B cell (primary cell): ENCODE results near the gene GUCY1B1. TPM values are rescaled to one million over a fixed set of nuclear protein-coding genes. Genes with fewer than 3 reads are reported as not detected.

Source experiments
- ATAC-seq: fragments of 200-7000 bp; cut with Tn5 transposase; one replicate; pipeline ENCODE4 v1.10.0; 2021; ENCODE audit warnings: low read depth, mild to moderate bottlenecking, moderate number of reproducible peaks, moderate library complexity
- CTCF ChIA-PET: fragments of 350-600 bp; sonication (Branson Sonifier 250); formaldehyde crosslinking; loops from one replicate; lab custom pipeline; 2021; ENCODE audit warnings: antibody characterized with exemption, inconsistent platforms; lab: Charles Lee
- POLR2A ChIA-PET: fragments of 350-600 bp; sonication (Branson Sonifier 250); formaldehyde crosslinking; loops from one replicate; lab custom pipeline; 2021; ENCODE audit warnings: antibody characterized with exemption; lab: Charles Lee
- DNase-seq: peaks from one replicate; pipeline ENCODE4 v3.0.0; 2013
- H2AFZ ChIP-seq: 2 replicates; pipeline ENCODE4 v1.6.1; 2012; ENCODE audit warnings: mild to moderate bottlenecking, low read depth, low read length; ENCODE audit not compliant: insufficient read depth, poor library complexity, severe bottlenecking
- H3K27ac ChIP-seq, 2 donors: 1 replicate in 1 of 2; 2 replicates in 1 of 2; pipeline ENCODE4 v1.5.1; 2012 to 2013; ENCODE audit warnings: low read length in 2 of 2, mild to moderate bottlenecking in 2 of 2, moderate library complexity in 1 of 2
- H3K27me3 ChIP-seq, 4 experiments: fragments of 200-600 bp in 1 of 4; sonication (generic) in 1 of 4; replicated peaks in 1 of 4; 1 replicate in 2 of 4; 2 replicates in 2 of 4; pipeline versions ENCODE4 v1.6.1 to v1.7.0; 2013 to 2016; ENCODE audit warnings: low read length in 3 of 4, mild to moderate bottlenecking in 2 of 4, mixed read lengths in 1 of 4, moderate library complexity in 1 of 4; ENCODE audit not compliant: insufficient read depth in 4 of 4, control insufficient read depth in 3 of 4; ENCODE audit errors: control extremely low read depth in 1 of 4
- H3K36me3 ChIP-seq, 2 experiments: replicated peaks in 1 of 2; 1 replicate in 1 of 2; 2 replicates in 1 of 2; pipeline versions ENCODE4 v1.6.1 to v1.7.1; 2013; ENCODE audit warnings: low read length in 1 of 2; ENCODE audit not compliant: insufficient read depth in 2 of 2, control insufficient read depth in 1 of 2; ENCODE audit errors: control extremely low read depth in 1 of 2, extremely low read depth in 1 of 2
- H3K4me1 ChIP-seq, 2 donors: fragments of 200-600 bp in 1 of 2; sonication (generic) in 1 of 2; 1 replicate in 1 of 2; 2 replicates in 1 of 2; pipeline versions ENCODE4 v1.5.1 to v1.6.1; 2013 to 2017; ENCODE audit warnings: low read length in 2 of 2; ENCODE audit not compliant: control insufficient read depth in 2 of 2, insufficient read depth in 2 of 2
- H3K4me2 ChIP-seq: replicated peaks from 2 replicates; pipeline ENCODE3; 2012; ENCODE audit warnings: mild to moderate bottlenecking, low read depth, low read length; ENCODE audit not compliant: poor library complexity, severe bottlenecking
- H3K4me3 ChIP-seq, 5 experiments: fragments of 200-600 bp in 1 of 5; sonication (generic) in 1 of 5; 1 replicate in 3 of 5; 2 replicates in 2 of 5; pipeline versions ENCODE4 v1.5.1 to v1.7.0; 2011 to 2016; ENCODE audit warnings: low read length in 4 of 5, mild to moderate bottlenecking in 4 of 5, low read depth in 2 of 5, control low read depth in 1 of 5, moderate library complexity in 1 of 5; ENCODE audit not compliant: insufficient read depth in 1 of 5; ENCODE audit errors: control extremely low read depth in 1 of 5, extremely low read depth in 1 of 5
- H3K79me2 ChIP-seq: fragments of 200-600 bp; sonication (generic); one replicate; pipeline ENCODE4 v1.6.0; 2016; ENCODE audit warnings: low read length; ENCODE audit not compliant: control insufficient read depth, insufficient read depth
- H3K9ac ChIP-seq: fragments of 200-600 bp; sonication (generic); 2 replicates; pipeline ENCODE4 v1.6.1; 2017; ENCODE audit warnings: mild to moderate bottlenecking, low read length, moderate library complexity
- H3K9me3 ChIP-seq, 3 donors: one replicate each; pipeline versions ENCODE4 v1.6.1 to v1.7.1; 2013; ENCODE audit warnings: low read length in 2 of 3; ENCODE audit not compliant: control insufficient read depth in 2 of 3, insufficient read depth in 1 of 3; ENCODE audit errors: control extremely low read depth in 1 of 3
- H4K20me1 ChIP-seq: 2 replicates; pipeline ENCODE4 v1.6.0; 2012; ENCODE audit warnings: mild to moderate bottlenecking, low read length; ENCODE audit not compliant: insufficient read depth, control insufficient read depth, poor library complexity, severe bottlenecking
- H3K27ac Mint-ChIP-seq: one replicate; pipeline ENCODE4 v1.8.0; 2021; ENCODE audit warnings: mixed read lengths
- H3K27me3 Mint-ChIP-seq: one replicate; pipeline ENCODE4 v1.8.0; 2021; ENCODE audit warnings: mixed read lengths
- H3K4me1 Mint-ChIP-seq: one replicate; pipeline ENCODE4 v1.8.0; 2021; ENCODE audit warnings: mixed read lengths
- H3K4me3 Mint-ChIP-seq: one replicate; pipeline ENCODE4 v1.8.0; 2021; ENCODE audit warnings: mixed read lengths
- H3K9me3 Mint-ChIP-seq: one replicate; pipeline ENCODE4 v1.8.0; 2022; ENCODE audit warnings: mixed read lengths; ENCODE audit not compliant: insufficient read depth
- EZH2 ChIP-seq: IDR thresholded peaks from 2 replicates; pipeline ENCODE4 v1.6.1; 2012; ENCODE audit warnings: borderline replicate concordance, low read depth, mild to moderate bottlenecking, moderate library complexity, low read length; ENCODE audit not compliant: insufficient read depth, poor library complexity, severe bottlenecking
- WGBS: methylation state at CpG from one replicate; pipeline ENCODE4 v1.1.5; 2013; ENCODE audit warnings: missing lambda C conversion rate; ENCODE audit not compliant: insufficient coverage; 5-methylcytosine and 5-hydroxymethylcytosine counted together
- intact Hi-C: fragments of 100-400 bp; cut with micrococcal nuclease; formaldehyde crosslinking; loops from one replicate; pipeline ENCODE4 v1.10.0; 2022
- polyA plus RNA-seq: library from polyadenylated mRNA; depleted of rRNA; stranded (reverse); fragments of >200 nt; gene quantifications from 2 replicates; pipeline ENCODE4 v1.2.3, GENCODE V29; 2012
- total RNA-seq, 2 donors: library from RNA; stranded (reverse); fragments of 120-200 nt in 1 of 2; gene quantifications; 1 replicate in 1 of 2; 2 replicates in 1 of 2; pipeline versions ENCODE4 v1.2.3 to v1.2.4, GENCODE V29; 2013 to 2022
- TF ChIP-seq, protein P1 (sequence below): fragments of 200-600 bp; IDR thresholded peaks from one replicate; pipeline ENCODE4 v1.8.0; 2022; ENCODE audit warnings: antibody characterized with exemption, mild to moderate bottlenecking

The GUCY1B1 gene
- total and polyA plus RNA-seq, 2 donors (not counting 1 experiment from before 2014, with no cell fraction given) = 0.09 to 0.10 TPM

DNA sequence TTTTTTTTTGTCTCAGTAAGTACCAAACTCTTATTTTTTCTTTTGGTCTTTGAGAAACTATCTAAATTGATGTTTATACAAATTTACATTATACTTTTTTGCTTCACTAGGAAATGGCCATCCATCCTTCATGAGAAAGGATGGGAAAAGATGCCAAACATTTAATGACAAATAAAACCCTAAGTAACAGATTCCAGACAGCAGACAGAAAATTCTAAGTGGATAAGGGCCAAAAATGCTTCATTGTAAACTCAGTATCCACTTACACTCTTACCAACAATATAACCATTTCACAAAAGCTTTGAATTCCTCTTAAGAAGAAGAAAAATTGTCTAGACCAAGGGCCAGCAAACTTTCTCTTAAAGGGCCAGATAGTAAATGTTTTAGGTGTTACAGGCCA, 3.5 kb downstream of the GUCY1B1 start:
- no peaks in the 10 kb centered on the region for H3K36me3 ChIP-seq
- Mint-ChIP-seq H3K4me3 (no peak overlapping the region), H3K4me1 (peaks cover 10% of the 10 kb centered on the region), H3K27me3 (peaks cover 21% of the 10 kb centered on the region), H3K9me3 (no peaks in the 10 kb centered on the region), H3K27ac (no peak overlapping the region)
- TF ChIP-seq EZH2 = no peak
- TF ChIP-seq, protein P1, sequence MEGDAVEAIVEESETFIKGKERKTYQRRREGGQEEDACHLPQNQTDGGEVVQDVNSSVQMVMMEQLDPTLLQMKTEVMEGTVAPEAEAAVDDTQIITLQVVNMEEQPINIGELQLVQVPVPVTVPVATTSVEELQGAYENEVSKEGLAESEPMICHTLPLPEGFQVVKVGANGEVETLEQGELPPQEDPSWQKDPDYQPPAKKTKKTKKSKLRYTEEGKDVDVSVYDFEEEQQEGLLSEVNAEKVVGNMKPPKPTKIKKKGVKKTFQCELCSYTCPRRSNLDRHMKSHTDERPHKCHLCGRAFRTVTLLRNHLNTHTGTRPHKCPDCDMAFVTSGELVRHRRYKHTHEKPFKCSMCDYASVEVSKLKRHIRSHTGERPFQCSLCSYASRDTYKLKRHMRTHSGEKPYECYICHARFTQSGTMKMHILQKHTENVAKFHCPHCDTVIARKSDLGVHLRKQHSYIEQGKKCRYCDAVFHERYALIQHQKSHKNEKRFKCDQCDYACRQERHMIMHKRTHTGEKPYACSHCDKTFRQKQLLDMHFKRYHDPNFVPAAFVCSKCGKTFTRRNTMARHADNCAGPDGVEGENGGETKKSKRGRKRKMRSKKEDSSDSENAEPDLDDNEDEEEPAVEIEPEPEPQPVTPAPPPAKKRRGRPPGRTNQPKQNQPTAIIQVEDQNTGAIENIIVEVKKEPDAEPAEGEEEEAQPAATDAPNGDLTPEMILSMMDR = no peak
- POLR2A ChIA-PET = no interaction called here
- no peaks in the 10 kb centered on the region for H4K20me1 ChIP-seq
- no peak overlapping the region for H3K4me2 ChIP-seq
- no peaks in the 10 kb centered on the region for H3K9me3 ChIP-seq
- H3K27ac ChIP-seq = no peak overlapping the region
- CTCF ChIA-PET = no interaction called here
- intact Hi-C loops = no loop called here
- H3K79me2 ChIP-seq = no peaks in the 10 kb centered on the region
- H3K9ac ChIP-seq = no peak overlapping the region
- H3K4me3 ChIP-seq = no peak overlapping the region
- ATAC-seq (no peak), DNase-seq (no peak)
- H3K27me3 ChIP-seq = peaks cover 0 to 5% (median 2%) of the 10 kb centered on the region in 4 experiments
- no peak overlapping the region for H2AFZ ChIP-seq
- H3K4me1 ChIP-seq = peaks cover 3 to 11% of the 10 kb centered on the region in 2 donors

DNA sequence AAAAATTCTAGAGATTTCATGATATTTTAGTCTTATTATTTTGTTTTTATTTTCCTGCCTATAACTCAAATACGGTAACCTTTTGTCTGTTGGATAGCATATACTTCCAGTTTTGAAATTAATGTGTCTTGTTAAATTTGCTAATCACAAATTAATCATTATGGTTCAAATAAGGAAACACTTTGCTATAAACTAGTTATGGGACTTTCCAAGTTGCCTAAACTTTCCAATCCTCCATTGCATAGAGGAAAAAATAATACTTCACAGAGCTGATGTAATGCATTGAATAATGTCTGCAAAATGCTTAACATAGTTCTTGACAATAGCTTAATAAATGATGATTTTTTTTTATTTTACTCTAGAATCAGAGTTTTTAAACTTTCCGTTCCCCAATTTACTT, 4.7 kb downstream of the GUCY1B1 start:
- TF ChIP-seq, protein P1 = no peak
- no peak for TF ChIP-seq EZH2
- no peak for DNase-seq
- Mint-ChIP-seq H3K27ac (no peak overlapping the region), H3K4me1 (peaks cover 8% of the 10 kb centered on the region), H3K9me3 (no peaks in the 10 kb centered on the region), H3K4me3 (no peak overlapping the region), H3K27me3 (peaks cover 12% of the 10 kb centered on the region)
- H4K20me1 ChIP-seq = no peaks in the 10 kb centered on the region
- H3K4me3 ChIP-seq = no peak overlapping the region
- H3K4me2 ChIP-seq = no peak overlapping the region
- peaks cover 0 to 5% (median 2%) of the 10 kb centered on the region in 4 experiments for H3K27me3 ChIP-seq
- no peak overlapping the region for H3K9ac ChIP-seq
- peaks cover under 1 to 7% of the 10 kb centered on the region in 2 donors for H3K4me1 ChIP-seq
- WGBS = no CpG with 5 or more reads among the region's 2 CpGs
- ATAC-seq = no peak
- H3K79me2 ChIP-seq = no peaks in the 10 kb centered on the region
- intact Hi-C loops = no loop called here
- no peak overlapping the region for H3K27ac ChIP-seq
- no peaks in the 10 kb centered on the region for H3K36me3 ChIP-seq
- H3K9me3 ChIP-seq = no peaks in the 10 kb centered on the region
- ChIA-PET POLR2A (no interaction called here), CTCF (interaction anchor here (0.5 kb wide), 1 partner anchor 443 kb away, joined by 3 read pairs; no protein-coding TSS in a partner anchor)
- no peak overlapping the region for H2AFZ ChIP-seq
